HUES48 (cell line): ENCODE measurements around the gene SEPSECS.
A peak's percentile ranks its signal among the peaks of the same experiment; 100 is the strongest.
"Not testable (repeated sequence)": the region's sequence is repeated elsewhere in the genome, so short reads cannot be mapped to it uniquely, and the experiment has no call there.

Experiments used
- H3K27ac ChIP-seq: one replicate; pipeline ENCODE4 v1.7.0; 2013; ENCODE audit warnings: low read depth, low read length, inconsistent platforms
- H3K27me3 ChIP-seq: 2 replicates; pipeline ENCODE4 v1.6.1; 2013; ENCODE audit warnings: mild to moderate bottlenecking, low read length; ENCODE audit not compliant: control insufficient read depth, insufficient read depth
- H3K36me3 ChIP-seq: 2 replicates; pipeline ENCODE4 v1.6.1; 2013; ENCODE audit warnings: low read length; ENCODE audit not compliant: control insufficient read depth, insufficient read depth
- H3K4me1 ChIP-seq: 2 replicates; pipeline ENCODE4 v1.6.1; 2013; ENCODE audit warnings: mild to moderate bottlenecking, low read length; ENCODE audit not compliant: control insufficient read depth, insufficient read depth
- H3K4me3 ChIP-seq: 2 replicates; pipeline ENCODE4 v1.5.1; 2013; ENCODE audit warnings: mild to moderate bottlenecking, low read depth, low read length
- H3K9ac ChIP-seq: 2 replicates; pipeline ENCODE4 v1.6.1; 2013; ENCODE audit warnings: mild to moderate bottlenecking, low read depth, low read length, moderate library complexity
- H3K9me3 ChIP-seq: 2 replicates; pipeline ENCODE4 v1.6.1; 2013; ENCODE audit warnings: low read length; ENCODE audit not compliant: control insufficient read depth, insufficient read depth

The SEPSECS gene

GRCh38 chr4:25096981-25097443 is 63.2 kb downstream of the SEPSECS start:
- Histone ChIP-seq H3K27ac (no peak overlapping the region), H3K4me1 (peaks cover 4% of the 10 kb centered on the region; the same call in 1 of the 2 replicates), H3K36me3 (no peaks in the 10 kb centered on the region), H3K9me3 (peaks cover 11% of the 10 kb centered on the region; the same call in 1 of the 2 replicates), H3K9ac (no peak overlapping the region), H3K4me3 (no peak overlapping the region), H3K27me3 (no peaks in the 10 kb centered on the region)

DNA sequence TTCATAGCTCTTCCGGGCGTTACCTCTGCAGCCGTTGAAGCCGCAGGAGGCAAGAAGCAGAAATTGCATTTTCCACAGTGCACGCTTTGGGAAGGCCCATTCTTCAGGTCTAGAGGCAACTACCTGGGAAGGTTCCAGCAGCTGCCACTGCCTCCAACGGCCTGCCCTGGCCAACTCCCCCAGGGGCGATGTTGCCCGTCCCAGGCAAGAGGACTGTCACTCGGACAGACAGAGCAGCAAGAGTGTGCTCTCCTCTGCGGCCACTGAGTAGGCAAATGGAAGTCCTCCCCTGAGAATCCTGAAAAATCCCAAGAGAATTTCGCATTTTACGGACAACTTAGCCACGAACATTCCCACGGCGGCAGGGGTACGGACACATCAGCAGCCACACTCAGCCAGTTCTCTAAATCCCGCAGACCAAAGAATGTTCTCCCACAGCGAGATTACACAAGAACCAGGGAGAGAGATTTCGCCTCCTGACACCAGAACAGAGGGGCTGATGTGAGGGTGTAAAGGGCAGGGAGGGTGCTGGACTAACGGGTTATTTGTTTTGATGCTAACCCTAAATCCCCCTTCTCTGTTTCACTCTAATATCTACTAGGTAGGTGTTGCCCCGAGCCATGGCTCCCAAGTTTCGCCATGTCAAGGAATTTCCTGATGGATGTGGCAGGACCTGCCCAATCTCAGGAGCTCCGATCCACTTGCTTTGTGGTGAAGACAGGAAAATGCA is 63.8 kb downstream of the SEPSECS start:
- H3K4me1 ChIP-seq = peaks cover 7% of the 10 kb centered on the region; the same call in 1 of the 2 replicates
- H3K9ac ChIP-seq = no peak overlapping the region
- no peak overlapping the region for H3K27ac ChIP-seq
- no peaks in the 10 kb centered on the region for H3K36me3 ChIP-seq
- H3K9me3 ChIP-seq = peaks cover 11% of the 10 kb centered on the region; the same call in 1 of the 2 replicates
- H3K4me3 ChIP-seq = no peak overlapping the region
- no peaks in the 10 kb centered on the region for H3K27me3 ChIP-seq

- Histone ChIP-seq H3K27me3 (no peaks in the 10 kb centered on the region), H3K4me3 (no peak overlapping the region), H3K4me1 (peaks cover 7% of the 10 kb centered on the region; the same call in 1 of the 2 replicates), H3K9ac (no peak overlapping the region), H3K36me3 (no peaks in the 10 kb centered on the region), H3K27ac (no peak overlapping the region), H3K9me3 (peaks cover 11% of the 10 kb centered on the region; the same call in 1 of the 2 replicates)
Measured at GRCh38 chr4:25095837-25096236, 64.4 kb downstream of the SEPSECS start.

- no peak overlapping the region for H3K27ac ChIP-seq
- H3K9ac ChIP-seq = no peak overlapping the region
- H3K4me3 ChIP-seq = no peak overlapping the region
- H3K27me3 ChIP-seq = no peaks in the 10 kb centered on the region
- peaks cover 7% of the 10 kb centered on the region; the same call in 1 of the 2 replicates for H3K4me1 ChIP-seq
- no peaks in the 10 kb centered on the region for H3K36me3 ChIP-seq
- H3K9me3 ChIP-seq = peaks cover 11% of the 10 kb centered on the region; the same call in 1 of the 2 replicates
Measured at GRCh38 chr4:25092139-25092538, 68.1 kb downstream of the SEPSECS start.

DNA sequence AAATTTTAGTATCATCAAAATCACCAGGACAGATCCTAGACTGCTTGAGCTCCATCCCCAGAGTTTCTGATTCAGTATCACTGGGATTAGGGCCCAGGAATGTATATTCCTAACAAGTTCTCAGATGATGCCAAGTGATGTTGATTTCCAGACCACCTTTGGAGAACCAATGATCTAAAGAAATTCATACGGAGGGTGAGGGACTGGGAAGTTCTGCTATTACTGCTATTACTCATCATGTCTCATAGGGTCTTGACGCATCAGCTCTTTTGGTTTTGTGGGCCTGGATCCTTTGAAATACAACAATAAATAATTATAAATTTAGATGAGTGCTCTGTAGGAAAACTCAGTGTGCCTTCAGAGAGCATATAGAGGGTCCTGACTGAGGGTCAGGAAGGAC is 69.7 kb downstream of the SEPSECS start:
- peaks cover 7% of the 10 kb centered on the region; the same call in 1 of the 2 replicates for H3K4me1 ChIP-seq
- no peak overlapping the region for H3K27ac ChIP-seq
- H3K4me3 ChIP-seq = no peak overlapping the region
- no peaks in the 10 kb centered on the region for H3K27me3 ChIP-seq
- H3K9me3 ChIP-seq = peaks cover 11% of the 10 kb centered on the region; the same call in 1 of the 2 replicates
- no peaks in the 10 kb centered on the region for H3K36me3 ChIP-seq
- H3K9ac ChIP-seq = no peak overlapping the region

- no peaks in the 10 kb centered on the region for H3K27me3 ChIP-seq
- no peaks in the 10 kb centered on the region for H3K36me3 ChIP-seq
- H3K4me3 ChIP-seq = no peak overlapping the region
- H3K27ac ChIP-seq = no peak overlapping the region
- H3K4me1 ChIP-seq = peaks cover 7% of the 10 kb centered on the region; the same call in 1 of the 2 replicates
- no peak overlapping the region for H3K9ac ChIP-seq
- H3K9me3 ChIP-seq = peaks cover 10% of the 10 kb centered on the region; the same call in 1 of the 2 replicates
Measured at GRCh38 chr4:25089051-25089763, 71.0 kb downstream of the SEPSECS start.

GRCh38 chr4:25088093-25088952 is 71.9 kb downstream of the SEPSECS start:
- H3K4me1 ChIP-seq = peaks cover 7% of the 10 kb centered on the region; the same call in 1 of the 2 replicates
- H3K9me3 ChIP-seq = peaks cover 4% of the 10 kb centered on the region; the same call in 1 of the 2 replicates
- H3K36me3 ChIP-seq = no peaks in the 10 kb centered on the region
- H3K4me3 ChIP-seq = no peak overlapping the region
- H3K27me3 ChIP-seq = no peaks in the 10 kb centered on the region
- no peak overlapping the region for H3K9ac ChIP-seq
- H3K27ac ChIP-seq = no peak overlapping the region

GRCh38 chr4:25085671-25086070 is 74.6 kb downstream of the SEPSECS start:
- H3K9ac ChIP-seq = no peak overlapping the region
- H3K4me3 ChIP-seq = no peak overlapping the region
- H3K9me3 ChIP-seq = no peaks in the 10 kb centered on the region
- H3K36me3 ChIP-seq = no peaks in the 10 kb centered on the region
- no peaks in the 10 kb centered on the region for H3K27me3 ChIP-seq
- H3K4me1 ChIP-seq = no peaks in the 10 kb centered on the region
- no peak overlapping the region for H3K27ac ChIP-seq

DNA sequence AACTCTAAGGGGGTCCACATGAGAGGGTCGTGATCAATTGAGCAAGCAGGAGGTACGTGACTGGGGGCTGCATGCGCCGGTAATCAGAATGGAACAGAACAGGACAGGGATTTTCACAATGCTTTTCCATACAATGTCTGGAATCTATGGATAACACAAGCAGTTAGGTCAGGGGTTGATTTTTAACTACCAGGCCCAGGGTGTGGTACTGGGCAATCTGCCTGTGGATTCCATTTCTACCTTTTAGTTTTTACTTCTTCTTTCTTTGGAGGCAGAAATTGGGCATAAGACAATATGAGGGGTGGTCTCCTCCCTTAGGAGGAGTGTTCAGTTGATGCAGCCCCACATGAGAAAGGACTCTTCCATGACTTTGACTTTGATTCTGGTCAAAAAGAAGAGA is 76.8 kb downstream of the SEPSECS start:
- not testable (repeated sequence) for H3K36me3 ChIP-seq, H3K4me3 ChIP-seq, H3K27ac ChIP-seq, H3K27me3 ChIP-seq, H3K9ac ChIP-seq, H3K9me3 ChIP-seq, H3K4me1 ChIP-seq

GRCh38 chr4:25081866-25082471 is 78.3 kb downstream of the SEPSECS start:
- H3K36me3 ChIP-seq = no peaks in the 10 kb centered on the region
- H3K27me3 ChIP-seq = no peaks in the 10 kb centered on the region
- no peak overlapping the region for H3K9ac ChIP-seq
- peak overlapping the region; percentile 29 for H3K27ac ChIP-seq
- no peak overlapping the region for H3K4me3 ChIP-seq
- 0 out of 2 replicates have a peak, but pooled peaks cover 3% of the 10 kb centered on the region for H3K4me1 ChIP-seq
- H3K9me3 ChIP-seq = no peaks in the 10 kb centered on the region
